Mucosa of descending colon (tissue), 3 donors: Measurements from ENCODE around the gene COMMD6. TPM values are rescaled to one million over a fixed set of nuclear protein-coding genes. Genes with fewer than 3 reads are reported as not detected.

Experiments
- ATAC-seq: fragments of 200-7000 bp; cut with Tn5 transposase; one replicate; pipeline ENCODE4 v1.9.1; 2020; ENCODE audit warnings: mild to moderate bottlenecking, moderate library complexity
- DNase-seq, 3 donors: peaks; one replicate each; pipeline ENCODE4 v3.0.0-alpha.2; 2020
- H3K36me3 ChIP-seq: fragments of 200-600 bp; one replicate; pipeline ENCODE4 v1.8.0; 2021; ENCODE audit warnings: low read depth, mild to moderate bottlenecking
- H3K4me1 ChIP-seq: fragments of 200-600 bp; one replicate; pipeline ENCODE4 v1.8.0; 2021; ENCODE audit warnings: low read depth, mild to moderate bottlenecking
- H3K4me3 ChIP-seq: fragments of 200-600 bp; one replicate; pipeline ENCODE4 v1.8.0; 2021; ENCODE audit warnings: mild to moderate bottlenecking
- H3K9me3 ChIP-seq: fragments of 200-600 bp; one replicate; pipeline ENCODE4 v1.8.0; 2021; ENCODE audit warnings: mild to moderate bottlenecking
- CTCF ChIP-seq: fragments of 200-600 bp; IDR thresholded peaks from one replicate; pipeline ENCODE4 v1.8.0; 2022; ENCODE audit warnings: antibody characterized with exemption, mild to moderate bottlenecking
- intact Hi-C, 2 donors: fragments of 100-400 bp; cut with DNase I in 1 of 2; cut with micrococcal nuclease in 1 of 2; formaldehyde crosslinking; loops; one replicate each; pipeline versions ENCODE4 v1.11.0 to v1.11.1; 2022; cut with DNase I, micrococcal nuclease
- total RNA-seq, 3 donors: library from RNA; stranded (reverse); fragmentation: NEBNext Ultra II Directional in 2 of 3; extraction: Animal tissue kit (Norgen Biotek cat#: 25700) in 2 of 3; gene quantifications; one replicate each; pipeline versions ENCODE4 v1.2.1 to v1.2.4, GENCODE V29; 2021 to 2023
- donor health status: DM: no; HTN: no; CAD: no; lungs with moderate emphysema.
- donor health status: DM: no; HTN: no; CAD: no.
- donor health status: DM: no; HTN: yes; CAD: no.

Gene COMMD6
- total RNA-seq, 3 donors from 2014 or later: 97.9 to 192 (median 132) TPM

GRCh38 chr13:75495938-75496337 is 41.7 kb downstream of the COMMD6 start:
- ATAC-seq (no peak), DNase-seq (no peak)
- H3K4me1 ChIP-seq: no peaks in the 10 kb centered on the region
- no peaks in the 10 kb centered on the region for H3K9me3 ChIP-seq
- H3K4me3 ChIP-seq: no peak overlapping the region
- intact Hi-C loops: no loop called here
- H3K36me3 ChIP-seq: no peaks in the 10 kb centered on the region
- no peak for TF ChIP-seq CTCF

GRCh38 chr13:75494491-75494890 is 43.1 kb downstream of the COMMD6 start:
- intact Hi-C loops: no loop called here
- Histone ChIP-seq H3K4me1 (peaks cover 5% of the 10 kb centered on the region), H3K4me3 (no peak overlapping the region), H3K9me3 (no peaks in the 10 kb centered on the region), H3K36me3 (no peaks in the 10 kb centered on the region)
- ATAC-seq (no peak), DNase-seq (no peak)
- TF ChIP-seq CTCF: no peak

- no peak for TF ChIP-seq CTCF
- DNase-seq (no peak), ATAC-seq (no peak)
- intact Hi-C loops: no loop called here
- Histone ChIP-seq H3K36me3 (no peaks in the 10 kb centered on the region), H3K9me3 (no peaks in the 10 kb centered on the region), H3K4me3 (no peak overlapping the region), H3K4me1 (peaks cover 5% of the 10 kb centered on the region)
Measured at GRCh38 chr13:75493156-75493555, 44.5 kb downstream of the COMMD6 start.

GRCh38 chr13:75492389-75492788 is 45.3 kb downstream of the COMMD6 start:
- ATAC-seq: no peak

GRCh38 chr13:75491376-75491775 is 46.3 kb downstream of the COMMD6 start:
- peaks cover 5% of the 10 kb centered on the region for H3K4me1 ChIP-seq
- no peak for DNase-seq
- intact Hi-C loops: no loop called here
- no peaks in the 10 kb centered on the region for H3K36me3 ChIP-seq
- no peak for TF ChIP-seq CTCF
- ATAC-seq: no peak
- H3K9me3 ChIP-seq: no peaks in the 10 kb centered on the region
- H3K4me3 ChIP-seq: no peak overlapping the region

More at GRCh38 chr13:75492389-75492788, 45.3 kb downstream of the COMMD6 start:
- H3K9me3 ChIP-seq: no peaks in the 10 kb centered on the region
- no peaks in the 10 kb centered on the region for H3K36me3 ChIP-seq
- peaks cover 5% of the 10 kb centered on the region for H3K4me1 ChIP-seq
- H3K4me3 ChIP-seq: no peak overlapping the region
- intact Hi-C loops: no loop called here
- no peak for TF ChIP-seq CTCF
- no peak for DNase-seq
